GM12872 (cell line): ENCODE measurements around the gene MICAL3.

Source experiments
- CTCF ChIP-seq: IDR thresholded peaks from 3 replicates; pipeline ENCODE4 v1.5.1; 2011; ENCODE audit warnings: low read depth, mild to moderate bottlenecking, low read length, moderate library complexity; ENCODE audit not compliant: insufficient read depth

Gene MICAL3

GRCh38 chr22:18044548-18045271 lies 20.3 kb upstream of the MICAL3 start:
- no peak for TF ChIP-seq CTCF

GRCh38 chr22:18042685-18043084 lies 18.3 kb upstream of the MICAL3 start:
- TF ChIP-seq CTCF = no peak

GRCh38 chr22:18035751-18036150 lies 11.4 kb upstream of the MICAL3 start:
- no peak for TF ChIP-seq CTCF

- no peak for TF ChIP-seq CTCF
These were observed 9.7 kb upstream of the MICAL3 start for GRCh38 chr22:18034076-18034475.

GRCh38 chr22:18033204-18033998 lies 9.0 kb upstream of the MICAL3 start:
- TF ChIP-seq CTCF = no peak

- TF ChIP-seq CTCF = no peak
These were observed 8.2 kb upstream of the MICAL3 start for GRCh38 chr22:18032455-18033101.
